ENCODE results near the gene POLE.

DNA sequence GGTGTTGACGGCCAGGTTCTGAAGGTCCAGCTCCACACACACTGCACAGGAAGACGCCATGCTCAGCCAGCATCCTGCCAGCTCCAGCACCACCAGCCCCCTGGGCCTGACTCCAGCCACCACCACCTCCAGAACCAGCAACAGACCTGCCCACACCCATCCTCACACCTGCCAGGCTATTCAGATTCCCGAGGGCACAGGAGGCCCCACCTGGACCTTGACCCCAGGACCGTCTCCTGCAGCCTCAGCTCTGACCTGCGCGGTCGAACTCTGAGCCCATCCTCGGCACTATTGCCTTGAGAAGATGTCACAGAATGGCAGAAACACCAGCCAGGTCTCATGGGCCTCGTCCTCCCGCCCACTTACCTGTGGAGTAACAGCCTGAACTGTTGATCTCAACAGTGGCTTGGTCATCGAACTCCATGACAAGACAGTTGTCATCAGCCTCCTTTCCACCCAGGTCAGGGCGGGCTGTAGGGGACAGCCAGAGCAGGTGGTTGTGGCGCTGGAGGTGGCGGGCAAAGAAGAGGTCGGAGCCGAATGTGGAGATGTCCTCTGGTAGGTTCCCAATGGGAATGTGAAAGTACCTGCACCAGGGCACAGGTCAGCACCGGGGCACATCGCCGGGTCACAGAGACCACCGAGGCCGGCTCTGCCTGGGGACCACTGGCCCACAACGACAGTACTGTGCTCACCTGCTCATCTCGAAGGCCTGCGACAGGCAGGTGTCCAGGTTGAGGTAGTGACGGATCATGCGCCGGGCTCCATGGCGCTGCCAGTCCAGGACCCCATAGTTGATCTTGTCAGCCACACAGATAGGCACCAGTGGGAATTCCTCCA is 45.1 kb downstream of the POLE start:
- TF ChIP-seq CTCF (IDR thresholded peaks at IDR 0.05), result no peak
- no peak for TF ChIP-seq POLR2A (IDR thresholded peaks at IDR 0.05)

Measured in lower leg skin (tissue), 3 donors.